Measurements from ENCODE around the gene MYOZ2. TPM values are rescaled to one million over a fixed set of nuclear protein-coding genes. Genes with fewer than 3 reads are reported as not detected.

Gene MYOZ2
- total and polyA plus RNA-seq, 2 of the 13 experiments (the other 11 are each of a cell fraction or from before 2014, with no cell fraction given), result 0.03 TPM; not detected in 1

GRCh38 chr4:119233191-119233590 lies 97.6 kb downstream of the MYOZ2 start (continued):
- TF ChIP-seq RCOR2 (CRISPR knock-in tag; IDR thresholded peaks at IDR 0.05) (no peak), DR1 (CRISPR knock-in tag; IDR thresholded peaks at IDR 0.05) (no peak), SCMH1 (CRISPR knock-in tag; IDR thresholded peaks at IDR 0.05; ENCODE audit: borderline replicate concordance) (no peak), ZNF547 (CRISPR knock-in tag; IDR thresholded peaks at IDR 0.05) (no peak), ZNF567 (CRISPR knock-in tag; IDR thresholded peaks at IDR 0.05; ENCODE audit: borderline replicate concordance) (no peak), ZNF773 (CRISPR knock-in tag; IDR thresholded peaks at IDR 0.05; ENCODE audit: borderline replicate concordance) (no peak), MXI1 (IDR thresholded peaks at IDR 0.05; ENCODE audit: borderline replicate concordance, low read depth, low read length) (no peak), ZBTB4 (CRISPR knock-in tag; IDR thresholded peaks at IDR 0.05; ENCODE audit: borderline replicate concordance) (no peak), ZSCAN22 (CRISPR knock-in tag; IDR thresholded peaks at IDR 0.05) (no peak), HMGXB3 (CRISPR knock-in tag; IDR thresholded peaks at IDR 0.05; ENCODE audit: borderline replicate concordance) (no peak), SRY (CRISPR knock-in tag; IDR thresholded peaks at IDR 0.05) (no peak), SKIL (CRISPR knock-in tag; IDR thresholded peaks at IDR 0.05; ENCODE audit: borderline replicate concordance) (no peak), HNF1B (CRISPR knock-in tag; IDR thresholded peaks at IDR 0.05) (no peak), ZFP1 (CRISPR knock-in tag; IDR thresholded peaks at IDR 0.05) (no peak)

All from HepG2 (cell line).